ENCODE data around the gene SIRT3.

DNA sequence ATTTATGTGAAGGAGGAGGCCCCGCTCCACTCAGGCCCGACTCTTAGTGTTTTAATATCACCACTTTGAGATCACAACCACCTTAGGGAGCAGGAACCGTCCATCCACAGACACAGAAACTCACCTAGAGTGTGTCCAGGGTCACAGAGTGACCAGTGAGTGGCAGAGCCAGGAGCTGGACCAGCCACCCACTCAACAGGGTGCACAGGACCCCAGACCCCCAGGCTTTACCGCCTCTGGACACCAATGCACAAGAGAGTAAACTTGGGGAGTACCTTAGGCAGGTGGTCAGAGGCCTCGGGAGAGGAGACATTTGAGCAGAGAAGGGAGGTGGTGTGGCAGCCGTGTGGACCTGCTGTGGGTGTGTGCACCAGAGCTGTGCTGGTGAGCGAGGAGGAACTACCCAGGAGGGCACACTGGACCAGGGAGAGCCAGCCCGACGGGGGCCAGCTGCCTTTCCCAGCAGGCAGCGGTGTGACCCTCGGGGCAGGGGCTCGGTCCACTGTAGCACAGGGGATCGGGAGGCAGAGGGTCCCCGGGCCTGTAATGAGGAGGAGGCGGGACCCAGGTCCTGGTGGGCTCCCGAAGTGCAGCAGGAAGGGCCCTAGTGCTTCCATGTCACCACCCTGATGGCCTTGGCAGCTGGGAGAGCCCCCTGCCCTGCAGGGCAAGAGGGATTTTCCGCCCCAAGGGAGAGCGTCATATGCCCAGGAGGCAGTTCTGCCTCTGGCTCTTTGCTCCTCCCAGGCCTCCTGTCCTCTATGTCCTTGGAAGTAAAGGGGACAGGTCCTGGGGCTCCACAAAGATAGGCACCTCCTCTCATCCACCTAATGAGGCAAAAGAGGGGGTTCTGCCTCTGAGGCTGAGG is 34.5 kb upstream of the SIRT3 start:
- TF ChIP-seq EZH2 (IDR thresholded peaks at IDR 0.05; ENCODE audit: low read length, unreplicated experiment), result no peak
- TF ChIP-seq CTCF (conservative IDR thresholded peaks at IDR 0.05; ENCODE audit: low read depth, low read length), result no peak

All from PC-3 (cell line).